Neuronal stem cell (in vitro differentiated cells): Measurements from ENCODE around the gene ACACB.

Experiments used
- DNase-seq: peaks from one replicate; pipeline ENCODE4 v3.0.0-alpha.2; 2013; ENCODE audit warnings: low spot score
- H2AFZ ChIP-seq: one replicate; pipeline ENCODE4 v1.6.1; 2013; ENCODE audit warnings: mild to moderate bottlenecking, low read length, inconsistent platforms
- H2AK5ac ChIP-seq: 2 replicates; pipeline ENCODE4 v1.6.1; 2013; ENCODE audit warnings: low read depth, mild to moderate bottlenecking, inconsistent platforms, low read length, moderate library complexity, mixed read lengths
- H2BK120ac ChIP-seq: 2 replicates; pipeline ENCODE4 v1.6.1; 2013; ENCODE audit warnings: low read depth, mild to moderate bottlenecking, inconsistent platforms, low read length, moderate library complexity, mixed read lengths
- H2BK12ac ChIP-seq: one replicate; pipeline ENCODE4 v1.6.1; 2013; ENCODE audit warnings: low read length, inconsistent platforms
- H2BK15ac ChIP-seq: 2 replicates; pipeline ENCODE4 v1.6.1; 2013; ENCODE audit warnings: mild to moderate bottlenecking, low read length, inconsistent platforms, mixed read lengths
- H2BK5ac ChIP-seq: one replicate; pipeline ENCODE4 v1.6.1; 2013; ENCODE audit warnings: inconsistent platforms, mild to moderate bottlenecking, low read length, moderate library complexity
- H3K14ac ChIP-seq: one replicate; pipeline ENCODE4 v1.6.1; 2013; ENCODE audit warnings: low read length, inconsistent platforms
- H3K18ac ChIP-seq: 2 replicates; pipeline ENCODE4 v1.6.1; 2013; ENCODE audit warnings: low read length, inconsistent platforms
- H3K23ac ChIP-seq: 2 replicates; pipeline ENCODE4 v1.6.1; 2013; ENCODE audit warnings: low read depth, mild to moderate bottlenecking, mixed read lengths, low read length, inconsistent platforms; ENCODE audit not compliant: poor library complexity
- H3K27ac ChIP-seq: replicated peaks from 3 replicates; pipeline ENCODE4 v1.5.1; 2013; ENCODE audit warnings: low read length, inconsistent platforms
- H3K27me3 ChIP-seq, 3 experiments: 2 replicates each; pipeline ENCODE4 v1.6.1; 2013; ENCODE audit warnings: low read length in 3 of 3, mild to moderate bottlenecking in 2 of 3, inconsistent platforms in 1 of 3, low read depth in 1 of 3, mixed read lengths in 1 of 3, moderate library complexity in 1 of 3; ENCODE audit not compliant: control insufficient read depth in 3 of 3, insufficient read depth in 3 of 3
- H3K36me3 ChIP-seq, 2 donors: replicated peaks in 1 of 2; 2 replicates each; pipeline ENCODE4 v1.6.1; 2013; ENCODE audit warnings: low read length in 2 of 2; ENCODE audit not compliant: control insufficient read depth in 2 of 2, insufficient read depth in 2 of 2
- H3K4ac ChIP-seq: 2 replicates; pipeline ENCODE4 v1.6.1; 2013; ENCODE audit warnings: inconsistent platforms, mild to moderate bottlenecking, low read length, moderate library complexity
- H3K4me1 ChIP-seq, 2 donors: 1 replicate in 1 of 2; 2 replicates in 1 of 2; pipeline ENCODE4 v1.6.1; 2013; ENCODE audit warnings: low read length in 2 of 2, low read depth in 1 of 2; ENCODE audit not compliant: control insufficient read depth in 2 of 2, insufficient read depth in 1 of 2
- H3K4me2 ChIP-seq: one replicate; pipeline ENCODE4 v1.6.1; 2013; ENCODE audit warnings: mild to moderate bottlenecking, low read length, inconsistent platforms; ENCODE audit not compliant: insufficient read depth, poor library complexity, severe bottlenecking
- H3K4me3 ChIP-seq, 2 donors: 2 replicates each; pipeline ENCODE4 v1.5.1; 2013; ENCODE audit warnings: low read length in 2 of 2, mild to moderate bottlenecking in 2 of 2, inconsistent platforms in 1 of 2, moderate library complexity in 1 of 2
- H3K79me1 ChIP-seq: one replicate; pipeline ENCODE4 v1.6.1; 2013; ENCODE audit warnings: low read depth, mild to moderate bottlenecking, inconsistent platforms, low read length, moderate library complexity
- H3K9ac ChIP-seq: one replicate; pipeline ENCODE4 v1.6.1; 2013; ENCODE audit warnings: mild to moderate bottlenecking, low read depth, low read length, inconsistent platforms; ENCODE audit not compliant: poor library complexity
- H3K9me3 ChIP-seq, 2 donors: replicated peaks in 1 of 2; 2 replicates each; pipeline versions ENCODE3 to v1.6.1; 2013; ENCODE audit warnings: low read length in 2 of 2, mild to moderate bottlenecking in 2 of 2, inconsistent platforms in 1 of 2, low read depth in 1 of 2, mixed read lengths in 1 of 2, moderate library complexity in 1 of 2; ENCODE audit not compliant: control insufficient read depth in 2 of 2, insufficient read depth in 1 of 2
- H4K8ac ChIP-seq: one replicate; pipeline ENCODE4 v1.6.1; 2013; ENCODE audit warnings: low read depth, mild to moderate bottlenecking, inconsistent platforms, low read length, moderate library complexity
- H4K91ac ChIP-seq: one replicate; pipeline ENCODE4 v1.6.1; 2013; ENCODE audit warnings: low read length, low read depth, mild to moderate bottlenecking, inconsistent platforms; ENCODE audit not compliant: poor library complexity
- WGBS, 2 donors: extraction: QIAGEN DNeasy Blood & Tissue Kit; methylation state at CpG; one replicate each; pipeline ENCODE4 v1.1.7; 2013; ENCODE audit warnings: missing lambda C conversion rate in 2 of 2, mixed read lengths in 1 of 2; ENCODE audit not compliant: insufficient read length in 2 of 2, insufficient replicate concordance in 1 of 2; ENCODE audit errors: extremely low coverage in 2 of 2; 5-methylcytosine and 5-hydroxymethylcytosine counted together

ACACB gene

GRCh38 chr12:109258201-109258600 is 141.8 kb downstream of the ACACB start:
- Histone ChIP-seq H2AK5ac (no peak overlapping the region), H2BK15ac (no peak overlapping the region), H3K23ac (no peak overlapping the region), H2AFZ (no peak overlapping the region), H3K9ac (no peak overlapping the region), H2BK5ac (no peak overlapping the region), H3K9me3 (peaks cover 6 to 13% of the 10 kb centered on the region in 2 donors), H3K27me3 (no peaks in the 10 kb centered on the region), H3K4ac (no peak overlapping the region), H3K4me3 (no peak overlapping the region), H4K8ac (no peak overlapping the region), H3K79me1 (no peaks in the 10 kb centered on the region), H2BK12ac (no peak overlapping the region), H2BK120ac (no peak overlapping the region), H3K18ac (no peak overlapping the region), H4K91ac (no peak overlapping the region), H3K14ac (no peak overlapping the region), H3K27ac (no peak overlapping the region), H3K36me3 (no peaks in the 10 kb centered on the region), H3K4me1 (no peaks in the 10 kb centered on the region), H3K4me2 (no peak overlapping the region)
- WGBS, 2 donors = no CpG with 5 or more reads among the region's 6 CpGs
- DNase-seq = no peak

GRCh38 chr12:109258607-109259544 is 142.5 kb downstream of the ACACB start:
- no peak overlapping the region for H2BK15ac ChIP-seq
- WGBS, 2 donors = no CpG with 5 or more reads among the region's 16 CpGs
- H3K36me3 ChIP-seq = no peaks in the 10 kb centered on the region
- no peak overlapping the region for H2BK5ac ChIP-seq
- H3K27me3 ChIP-seq = no peaks in the 10 kb centered on the region
- H3K4me1 ChIP-seq = no peaks in the 10 kb centered on the region
- no peak overlapping the region for H2AK5ac ChIP-seq
- H4K8ac ChIP-seq = no peak overlapping the region
- H2BK120ac ChIP-seq = no peak overlapping the region
- no peaks in the 10 kb centered on the region for H3K79me1 ChIP-seq
- H3K27ac ChIP-seq = no peak overlapping the region
- no peak overlapping the region for H3K23ac ChIP-seq
- no peak overlapping the region for H2BK12ac ChIP-seq
- no peak overlapping the region for H4K91ac ChIP-seq
- no peak overlapping the region for H3K18ac ChIP-seq
- H3K9me3 ChIP-seq = peaks cover 3 to 12% of the 10 kb centered on the region in 2 donors
- H2AFZ ChIP-seq = no peak overlapping the region
- DNase-seq = no peak
- no peak overlapping the region for H3K9ac ChIP-seq
- no peak overlapping the region for H3K4me2 ChIP-seq
- no peak overlapping the region for H3K4me3 ChIP-seq
- no peak overlapping the region for H3K14ac ChIP-seq
- H3K4ac ChIP-seq = no peak overlapping the region

- Histone ChIP-seq H3K79me1 (no peaks in the 10 kb centered on the region), H3K4me1 (no peaks in the 10 kb centered on the region), H3K18ac (no peak overlapping the region), H2BK5ac (no peak overlapping the region), H3K4ac (no peak overlapping the region), H2AK5ac (no peak overlapping the region), H2BK120ac (no peak overlapping the region), H3K4me3 (no peak overlapping the region), H3K9ac (no peak overlapping the region), H3K14ac (no peak overlapping the region), H2BK12ac (no peak overlapping the region), H3K23ac (no peak overlapping the region), H3K27ac (no peak overlapping the region), H2BK15ac (no peak overlapping the region), H3K4me2 (no peak overlapping the region), H4K8ac (no peak overlapping the region), H4K91ac (no peak overlapping the region), H3K9me3 (peaks cover 0 to 5% of the 10 kb centered on the region in 2 donors), H2AFZ (no peak overlapping the region), H3K27me3 (no peaks in the 10 kb centered on the region), H3K36me3 (peaks cover 0 to under 1% of the 10 kb centered on the region in 2 donors)
- no peak for DNase-seq
- no CpG with 5 or more reads among the region's 1 CpG for WGBS, 2 donors
These were observed 143.1 kb downstream of the ACACB start for GRCh38 chr12:109259545-109259895.

- H3K4me2 ChIP-seq = no peak overlapping the region
- H2AFZ ChIP-seq = no peak overlapping the region
- no peak overlapping the region for H3K23ac ChIP-seq
- H2BK12ac ChIP-seq = no peak overlapping the region
- no peak overlapping the region for H3K4me3 ChIP-seq
- H3K18ac ChIP-seq = no peak overlapping the region
- H3K4me1 ChIP-seq = no peaks in the 10 kb centered on the region
- H2AK5ac ChIP-seq = no peak overlapping the region
- no peak overlapping the region for H2BK120ac ChIP-seq
- no peak overlapping the region for H3K27ac ChIP-seq
- no peak overlapping the region for H3K14ac ChIP-seq
- no peak overlapping the region for H2BK15ac ChIP-seq
- peaks cover 0 to 5% of the 10 kb centered on the region in 2 donors for H3K9me3 ChIP-seq
- no peak for DNase-seq
- no peak overlapping the region for H4K91ac ChIP-seq
- no peaks in the 10 kb centered on the region for H3K27me3 ChIP-seq
- H3K79me1 ChIP-seq = no peaks in the 10 kb centered on the region
- no peak overlapping the region for H3K4ac ChIP-seq
- no peak overlapping the region for H3K9ac ChIP-seq
- no peak overlapping the region for H4K8ac ChIP-seq
- H2BK5ac ChIP-seq = no peak overlapping the region
- H3K36me3 ChIP-seq = peaks cover 0 to 9% of the 10 kb centered on the region in 2 donors
- WGBS, 2 donors = no CpG with 5 or more reads among the region's 1 CpG
These were observed 144.7 kb downstream of the ACACB start for GRCh38 chr12:109261087-109261486.
